HTR-8/SVneo (cell line): ENCODE measurements around the gene FAM217B.

Experiments
- DNase-seq: peaks from one replicate; pipeline ENCODE4 v3.0.0; 2011; ENCODE audit warnings: low spot score, mixed read lengths; ENCODE audit not compliant: insufficient read length
- FAIRE-seq: peaks from 2 replicates; lab custom pipeline; 2011; peaks lifted over from hg19 to GRCh38; lab: Jason Lieb, UNC

Gene FAM217B

GRCh38 chr20:59940129-59940955 is at the start of gene FAM217B, which contains the start of gene PPP1R3D:
Gene FAM217B, plus strand, starts transcription at chr20:59940389. Its CDS starts 3,555 bp downstream, at chr20:59943944.
Gene PPP1R3D, minus strand, starts transcription at chr20:59940305. Its CDS starts 374 bp downstream, at chr20:59939931.
- peak; percentile 100 for FAIRE-seq
- DNase-seq: peak; percentile 99

GRCh38 chr20:59891581-59891980 is 48.6 kb upstream of the FAM217B start:
- DNase-seq (no peak), FAIRE-seq (no peak)

GRCh38 chr20:59895908-59896307 is 44.3 kb upstream of the FAM217B start:
- FAIRE-seq (no peak), DNase-seq (no peak)

- DNase-seq (no peak), FAIRE-seq (peak; percentile 20)
These were observed 37.7 kb upstream of the FAM217B start for GRCh38 chr20:59902470-59902869.

- DNase-seq: no peak
- no peak for FAIRE-seq
These were observed 36.6 kb upstream of the FAM217B start for GRCh38 chr20:59903621-59904020.

GRCh38 chr20:59908855-59909254 is 31.3 kb upstream of the FAM217B start:
- DNase-seq (no peak), FAIRE-seq (no peak)

- no peak for FAIRE-seq
- no peak for DNase-seq
These were observed 29.1 kb upstream of the FAM217B start for GRCh38 chr20:59911041-59911440.

- peak; percentile 58 for FAIRE-seq
- no peak for DNase-seq
These were observed 27.6 kb upstream of the FAM217B start for GRCh38 chr20:59912609-59913008.

- DNase-seq: no peak
- no peak for FAIRE-seq
These were observed 19.2 kb upstream of the FAM217B start for GRCh38 chr20:59920944-59921343.

- DNase-seq: no peak
- FAIRE-seq: no peak
These were observed 16.7 kb upstream of the FAM217B start for GRCh38 chr20:59923514-59923913.

- no peak for DNase-seq
- FAIRE-seq: peak; percentile 80
These were observed 14.8 kb upstream of the FAM217B start for GRCh38 chr20:59925359-59925758.

- FAIRE-seq (no peak), DNase-seq (no peak)
These were observed 14.3 kb upstream of the FAM217B start for GRCh38 chr20:59925899-59926298.

GRCh38 chr20:59931511-59932312 is 8.5 kb upstream of the FAM217B start:
- FAIRE-seq: peak; percentile 70

GRCh38 chr20:59932616-59933295 is 7.4 kb upstream of the FAM217B start:
- FAIRE-seq (peak; percentile 48), DNase-seq (no peak)

More at GRCh38 chr20:59931511-59932312, 8.5 kb upstream of the FAM217B start:
- DNase-seq: no peak

- no peak for FAIRE-seq
These were observed 6.8 kb upstream of the FAM217B start, which contains the start of gene SYCP2 for GRCh38 chr20:59933296-59933848. Gene SYCP2, minus strand, starts transcription at chr20:59933637. Its CDS starts 11,224 bp downstream, at chr20:59922413.

GRCh38 chr20:59933849-59934585 is 6.2 kb upstream of the FAM217B start:
- DNase-seq (peak; percentile 96), FAIRE-seq (peak; percentile 89)

More at GRCh38 chr20:59933296-59933848, 6.8 kb upstream of the FAM217B start, which contains the start of gene SYCP2:
- DNase-seq: no peak

- no peak for DNase-seq
- FAIRE-seq: peak; percentile 69
These were observed 4.6 kb upstream of the FAM217B start for GRCh38 chr20:59935457-59936185.

GRCh38 chr20:59936409-59936808 is 3.8 kb upstream of the FAM217B start:
- FAIRE-seq (no peak), DNase-seq (no peak)

GRCh38 chr20:59937150-59937549 is 3.0 kb upstream of the FAM217B start:
- DNase-seq (no peak), FAIRE-seq (no peak)
